Bronchial epithelial cell (primary cell): ENCODE results near the gene ANKRD11. TPM values are rescaled to one million over a fixed set of nuclear protein-coding genes. Genes with fewer than 3 reads are reported as not detected.

Source experiments
- DNase-seq: peaks from one replicate; pipeline ENCODE4 v3.0.0-alpha.2; 2010; ENCODE audit warnings: low read depth
- FAIRE-seq: peaks from 2 replicates; lab custom pipeline; 2011; peaks lifted over from hg19 to GRCh38; lab: Jason Lieb, UNC
- H3K27me3 ChIP-seq: 2 replicates; pipeline ENCODE4 v1.5.1; 2011; ENCODE audit warnings: low read length; ENCODE audit not compliant: control insufficient read depth, insufficient read depth
- H3K36me3 ChIP-seq: 2 replicates; pipeline ENCODE4 v1.5.1; 2011; ENCODE audit warnings: low read length; ENCODE audit not compliant: control insufficient read depth, insufficient read depth
- H3K4me3 ChIP-seq: 2 replicates; pipeline ENCODE4 v1.5.1; 2011; ENCODE audit warnings: mild to moderate bottlenecking, low read depth, low read length, control low read depth
- total RNA-seq: library from RNA; depleted of rRNA; stranded (reverse); fragments of >200 nt; gene quantifications from 2 replicates; pipeline ENCODE4 v1.2.1, GENCODE V29; 2014
- TF ChIP-seq, protein P1 (sequence below): IDR thresholded peaks from 2 replicates; pipeline ENCODE4 v1.5.1; 2011; ENCODE audit warnings: mild to moderate bottlenecking, moderate library complexity, low read length, control low read depth, inconsistent platforms; ENCODE audit not compliant: insufficient read depth, severe bottlenecking

The ANKRD11 gene
- total RNA-seq, 1 donor from 2014 or later, result 64.5 TPM

DNA sequence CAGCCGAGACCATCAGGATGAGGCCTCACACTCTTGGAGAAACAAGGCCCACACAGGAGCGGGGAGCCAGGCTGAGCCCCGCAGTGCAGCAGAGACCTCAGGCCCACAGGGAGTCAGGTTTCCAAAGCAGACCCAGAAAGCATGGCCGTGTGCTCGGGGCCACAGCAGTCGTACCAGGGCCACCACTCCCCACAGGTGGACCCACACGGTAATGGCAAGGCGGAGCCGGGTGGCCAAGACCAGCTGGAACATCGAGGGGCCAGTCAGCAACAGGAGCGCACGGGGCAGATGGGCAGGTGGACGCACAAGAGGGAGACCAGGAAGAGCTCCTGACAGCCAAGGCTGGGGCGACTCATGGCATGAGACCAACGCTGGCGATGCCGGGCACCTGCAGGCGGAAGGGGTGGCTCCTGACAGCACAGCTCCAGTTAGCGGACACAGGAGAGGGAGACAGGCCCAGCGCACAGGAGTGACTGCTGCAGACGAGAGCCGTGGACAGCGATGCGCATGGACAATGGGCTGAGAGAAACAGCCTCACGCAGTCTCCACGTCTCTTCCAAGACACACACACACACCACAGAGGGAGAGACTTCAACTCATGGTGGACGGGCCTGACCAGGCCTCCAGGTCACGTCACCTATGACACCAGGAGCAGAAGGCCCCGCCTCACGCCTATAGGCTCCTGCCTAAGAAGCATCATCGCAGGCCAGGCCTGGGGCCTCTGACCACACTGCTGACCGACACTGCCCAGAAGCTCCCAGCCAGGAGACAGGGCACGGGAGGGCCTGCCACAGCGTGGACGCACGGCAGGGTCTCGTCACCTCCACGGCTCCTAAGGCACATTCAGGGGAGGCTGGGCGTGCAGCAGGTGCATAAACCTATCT lies 214.3 kb downstream of the ANKRD11 start:
- H3K27me3 ChIP-seq, result no peaks in the 10 kb centered on the region
- H3K4me3 ChIP-seq, result no peak overlapping the region
- H3K36me3 ChIP-seq, result peaks cover 41% of the 10 kb centered on the region
- TF ChIP-seq, protein P1, sequence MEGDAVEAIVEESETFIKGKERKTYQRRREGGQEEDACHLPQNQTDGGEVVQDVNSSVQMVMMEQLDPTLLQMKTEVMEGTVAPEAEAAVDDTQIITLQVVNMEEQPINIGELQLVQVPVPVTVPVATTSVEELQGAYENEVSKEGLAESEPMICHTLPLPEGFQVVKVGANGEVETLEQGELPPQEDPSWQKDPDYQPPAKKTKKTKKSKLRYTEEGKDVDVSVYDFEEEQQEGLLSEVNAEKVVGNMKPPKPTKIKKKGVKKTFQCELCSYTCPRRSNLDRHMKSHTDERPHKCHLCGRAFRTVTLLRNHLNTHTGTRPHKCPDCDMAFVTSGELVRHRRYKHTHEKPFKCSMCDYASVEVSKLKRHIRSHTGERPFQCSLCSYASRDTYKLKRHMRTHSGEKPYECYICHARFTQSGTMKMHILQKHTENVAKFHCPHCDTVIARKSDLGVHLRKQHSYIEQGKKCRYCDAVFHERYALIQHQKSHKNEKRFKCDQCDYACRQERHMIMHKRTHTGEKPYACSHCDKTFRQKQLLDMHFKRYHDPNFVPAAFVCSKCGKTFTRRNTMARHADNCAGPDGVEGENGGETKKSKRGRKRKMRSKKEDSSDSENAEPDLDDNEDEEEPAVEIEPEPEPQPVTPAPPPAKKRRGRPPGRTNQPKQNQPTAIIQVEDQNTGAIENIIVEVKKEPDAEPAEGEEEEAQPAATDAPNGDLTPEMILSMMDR, result no peak
- DNase-seq (no peak), FAIRE-seq (peak; percentile 80)

DNA sequence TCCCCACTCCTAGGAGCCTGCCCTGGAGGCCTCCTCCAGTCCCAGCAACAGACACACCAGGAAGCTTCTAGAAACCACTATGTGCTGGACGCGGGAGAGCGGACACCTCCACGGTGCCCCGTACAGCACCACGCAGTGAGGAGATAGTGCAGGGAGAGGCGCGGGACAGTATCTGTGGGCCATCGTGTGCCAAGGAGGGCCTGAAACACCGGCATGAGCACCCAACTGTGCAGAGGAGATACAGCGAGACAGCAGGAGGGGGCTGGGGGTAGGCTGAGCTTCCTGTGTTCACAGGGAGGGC lies 215.1 kb downstream of the ANKRD11 start:
- TF ChIP-seq, protein P1, result no peak
- Histone ChIP-seq H3K4me3 (no peak overlapping the region), H3K36me3 (peaks cover 48% of the 10 kb centered on the region), H3K27me3 (no peaks in the 10 kb centered on the region)
- no peak for DNase-seq
- no peak for FAIRE-seq

DNA sequence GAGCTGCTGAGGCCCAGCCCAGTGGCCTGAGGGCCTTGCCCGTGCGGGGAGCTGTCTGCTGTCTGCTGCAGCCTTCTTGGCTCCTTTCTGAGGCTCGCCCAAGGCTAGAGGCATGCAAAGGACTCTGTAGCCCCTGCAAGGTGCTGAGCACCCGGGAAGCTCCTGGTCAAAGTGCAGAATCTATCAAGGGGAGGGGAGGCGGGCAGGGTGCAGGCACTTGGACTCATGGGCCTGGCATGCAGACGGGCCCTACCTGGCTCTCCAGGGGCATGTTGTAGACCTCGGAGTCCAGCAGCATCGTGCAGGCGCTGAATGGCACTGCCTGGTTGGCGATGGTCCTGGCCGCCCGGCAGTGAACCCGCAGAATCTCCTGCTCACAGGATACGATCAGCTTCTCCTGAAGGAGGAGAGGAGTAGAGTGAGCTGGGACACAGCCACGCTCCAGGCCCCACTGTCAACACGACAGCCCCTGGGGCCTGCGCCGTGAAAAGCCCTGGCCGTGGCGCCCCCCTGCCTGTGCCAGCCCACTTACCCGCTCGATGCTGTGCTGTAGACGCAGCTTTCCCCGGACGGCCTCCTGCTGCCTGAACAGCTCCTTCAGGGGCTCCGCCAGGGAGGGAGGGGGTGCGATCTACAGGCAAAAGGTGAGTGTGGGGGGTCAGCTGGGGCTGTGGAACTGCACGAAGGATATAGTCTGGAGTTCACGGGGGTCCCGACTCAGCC lies 215.6 kb downstream of the ANKRD11 start:
- FAIRE-seq (no peak), DNase-seq (no peak)
- H3K4me3 ChIP-seq, result no peak overlapping the region
- H3K27me3 ChIP-seq, result no peaks in the 10 kb centered on the region
- TF ChIP-seq, protein P1, result no peak
- peaks cover 54% of the 10 kb centered on the region for H3K36me3 ChIP-seq

DNA sequence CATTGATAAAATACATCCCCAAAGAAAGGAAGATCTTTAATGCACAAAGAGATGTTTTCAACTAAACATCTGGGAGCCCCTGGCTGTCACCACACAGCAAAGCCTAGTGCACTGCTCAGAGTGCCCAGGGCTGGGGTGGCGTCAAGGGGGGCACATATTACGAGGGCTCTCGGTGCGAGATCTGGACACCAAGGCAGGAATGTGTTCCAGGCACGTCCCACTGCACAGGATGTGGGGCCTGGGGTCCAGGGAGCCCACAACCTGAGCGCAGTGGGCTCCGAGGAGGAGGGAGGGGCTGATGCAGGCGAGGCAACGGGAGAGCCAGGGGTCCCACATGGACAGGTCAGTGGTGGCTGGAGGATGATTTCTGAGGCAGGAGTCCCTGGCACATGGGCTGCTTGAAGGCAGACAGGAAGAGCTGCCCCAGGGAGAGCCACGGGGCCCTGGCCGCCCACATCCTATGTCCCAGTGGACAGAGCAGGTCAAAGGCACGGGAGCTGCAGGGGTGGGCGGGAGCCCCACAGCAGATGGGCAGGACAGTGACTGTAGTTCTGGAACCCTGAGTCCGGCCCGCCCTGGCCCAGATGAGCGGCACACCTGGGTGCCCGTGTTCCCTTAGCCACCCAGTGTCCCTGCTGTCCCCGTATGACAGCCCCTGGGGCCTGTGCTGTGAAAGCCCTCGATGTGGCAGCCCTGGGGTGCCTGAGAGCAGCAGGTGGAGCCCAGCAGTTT lies 216.5 kb downstream of the ANKRD11 start:
- TF ChIP-seq, protein P1, result no peak
- Histone ChIP-seq H3K4me3 (no peak overlapping the region), H3K36me3 (peaks cover 54% of the 10 kb centered on the region), H3K27me3 (no peaks in the 10 kb centered on the region)
- FAIRE-seq (no peak), DNase-seq (no peak)

DNA sequence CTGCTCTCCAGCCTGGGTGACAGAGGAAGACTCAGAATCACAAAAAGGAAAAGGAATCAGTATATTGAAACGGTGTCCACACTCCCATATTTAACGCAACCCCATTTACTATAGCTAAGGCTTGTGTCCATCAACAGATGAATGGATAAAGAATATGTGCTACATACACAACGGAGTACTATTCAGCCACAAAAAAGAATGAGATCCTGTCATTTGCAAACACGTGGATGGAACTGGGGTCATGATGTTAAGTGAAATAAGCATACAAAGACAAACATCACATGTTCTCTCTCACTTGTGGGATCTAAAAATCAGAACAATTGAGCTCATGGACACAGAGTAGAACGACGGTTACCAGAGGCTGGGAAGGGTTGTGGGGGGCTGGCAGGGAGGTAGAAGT lies 217.7 kb downstream of the ANKRD11 start:
- peaks cover 49% of the 10 kb centered on the region for H3K36me3 ChIP-seq
- DNase-seq (no peak), FAIRE-seq (no peak)
- H3K27me3 ChIP-seq, result no peaks in the 10 kb centered on the region
- TF ChIP-seq, protein P1, result no peak
- no peak overlapping the region for H3K4me3 ChIP-seq
